H1 (cell line): Measurements from ENCODE around the gene SPAG16. TPM values are rescaled to one million over a fixed set of nuclear protein-coding genes. Genes with fewer than 3 reads are reported as not detected.

Source experiments
- CTCF ChIA-PET: fragments of 300-600 bp; sonication (Branson Sonifier 250); formaldehyde crosslinking; loops from one replicate; lab custom pipeline; 2021; ENCODE audit not compliant: partially characterized antibody; lab: Charles Lee
- POLR2A ChIA-PET: fragments of 300-600 bp; sonication (Branson Sonifier 250); formaldehyde crosslinking; loops from one replicate; lab custom pipeline; 2021; ENCODE audit warnings: inconsistent platforms; ENCODE audit not compliant: partially characterized antibody; lab: Charles Lee
- DNase-seq, 2 experiments: peaks; one replicate each; pipeline versions ENCODE4 v3.0.0 to v3.0.0-alpha.2; 2010 to 2022; ENCODE audit warnings: low spot score in 2 of 2, low read depth in 1 of 2, mixed read lengths in 1 of 2
- FAIRE-seq: peaks from 2 replicates; lab custom pipeline; 2011; peaks lifted over from hg19 to GRCh38; lab: Jason Lieb, UNC
- H2AFZ ChIP-seq: 2 replicates; pipeline ENCODE4 v1.8.1; 2012; ENCODE audit warnings: low read length, inconsistent platforms
- H2AK5ac ChIP-seq: 2 replicates; pipeline ENCODE4 v1.6.1; 2013; ENCODE audit warnings: low read depth, low read length
- H2BK120ac ChIP-seq: replicated peaks from 2 replicates; pipeline ENCODE3; 2013; ENCODE audit warnings: low read depth, low read length, inconsistent platforms
- H2BK12ac ChIP-seq: 2 replicates; pipeline ENCODE4 v1.6.1; 2013; ENCODE audit warnings: low read depth, low read length
- H2BK15ac ChIP-seq: 2 replicates; pipeline ENCODE4 v1.6.1; 2013; ENCODE audit warnings: low read length
- H2BK20ac ChIP-seq: 2 replicates; pipeline ENCODE4 v1.6.1; 2013; ENCODE audit warnings: low read length
- H2BK5ac ChIP-seq: 2 replicates; pipeline ENCODE4 v1.6.1; 2013; ENCODE audit warnings: low read depth, low read length
- H3K14ac ChIP-seq: 2 replicates; pipeline ENCODE4 v1.6.1; 2013; ENCODE audit warnings: inconsistent platforms; ENCODE audit not compliant: insufficient read length
- H3K18ac ChIP-seq: 2 replicates; pipeline ENCODE4 v1.6.1; 2013; ENCODE audit warnings: low read length; ENCODE audit errors: extremely low read depth
- H3K23ac ChIP-seq: 2 replicates; pipeline ENCODE4 v1.6.1; 2013; ENCODE audit warnings: inconsistent platforms; ENCODE audit not compliant: insufficient read length
- H3K23me2 ChIP-seq: 2 replicates; pipeline ENCODE4 v1.6.1; 2013; ENCODE audit warnings: low read depth, low read length
- H3K27ac ChIP-seq: 2 replicates; pipeline ENCODE4 v1.6.1; 2011; ENCODE audit warnings: low read depth, low read length, inconsistent platforms
- H3K27me3 ChIP-seq, 4 experiments: replicated peaks in 1 of 4; 1 replicate in 1 of 4; 2 replicates in 3 of 4; pipeline versions ENCODE4 v1.6.1 to v1.8.1; 2011 to 2013; ENCODE audit warnings: low read length in 3 of 4, mild to moderate bottlenecking in 3 of 4, inconsistent platforms in 2 of 4, mixed read lengths in 2 of 4, moderate library complexity in 1 of 4; ENCODE audit not compliant: control insufficient read depth in 3 of 4, insufficient read depth in 3 of 4; ENCODE audit errors: extremely low read depth in 1 of 4
- H3K36me3 ChIP-seq, 4 experiments: 2 replicates each; pipeline versions ENCODE4 v1.6.1 to v1.8.1; 2011 to 2013; ENCODE audit warnings: mild to moderate bottlenecking in 4 of 4, low read length in 3 of 4, moderate library complexity in 2 of 4, control low read depth in 1 of 4, inconsistent platforms in 1 of 4; ENCODE audit not compliant: insufficient read depth in 4 of 4, control insufficient read depth in 2 of 4
- H3K4ac ChIP-seq: replicated peaks from 2 replicates; pipeline ENCODE3; 2013; ENCODE audit warnings: low read length, low read depth, mixed read lengths, inconsistent platforms; ENCODE audit not compliant: insufficient read length
- H3K4me1 ChIP-seq, 4 experiments: replicated peaks in 1 of 4; 1 replicate in 1 of 4; 2 replicates in 3 of 4; pipeline versions ENCODE4 v1.6.1 to v1.8.1; 2011 to 2013; ENCODE audit warnings: low read length in 3 of 4, inconsistent platforms in 2 of 4, mixed read lengths in 1 of 4; ENCODE audit not compliant: insufficient read depth in 4 of 4, control insufficient read depth in 3 of 4
- H3K4me2 ChIP-seq, 2 experiments: 2 replicates each; pipeline versions ENCODE4 v1.6.1 to v1.8.1; 2011 to 2013; ENCODE audit warnings: low read depth in 2 of 2, low read length in 2 of 2, control low read depth in 1 of 2, inconsistent platforms in 1 of 2, mild to moderate bottlenecking in 1 of 2; ENCODE audit not compliant: insufficient read depth in 1 of 2
- H3K4me3 ChIP-seq, 4 experiments: fragments of 200-600, 300-600 bp in 1 of 4; sonication (generic), shearing (Covaris generic), sonication (Bioruptor Twin) in 1 of 4; 2 replicates each; pipeline versions ENCODE4 v1.5.1 to v1.8.1; 2011 to 2016; ENCODE audit warnings: low read length in 4 of 4, low read depth in 3 of 4, control low read depth in 2 of 4, inconsistent platforms in 2 of 4, mild to moderate bottlenecking in 2 of 4, mixed read lengths in 1 of 4, moderate library complexity in 1 of 4; ENCODE audit not compliant: insufficient read depth in 2 of 4; ENCODE audit errors: extremely low read depth in 1 of 4
- H3K56ac ChIP-seq: replicated peaks from 2 replicates; pipeline ENCODE3; 2013; ENCODE audit warnings: low read depth, mild to moderate bottlenecking, mixed read lengths, low read length, inconsistent platforms; ENCODE audit not compliant: insufficient read length
- H3K79me1 ChIP-seq: 2 replicates; pipeline ENCODE4 v1.6.1; 2013; ENCODE audit warnings: low read depth, low read length, control low read depth
- H3K79me2 ChIP-seq, 2 experiments: 2 replicates each; pipeline versions ENCODE4 v1.6.1 to v1.8.1; 2012 to 2013; ENCODE audit warnings: low read length in 2 of 2, mild to moderate bottlenecking in 2 of 2, inconsistent platforms in 1 of 2; ENCODE audit not compliant: insufficient read depth in 2 of 2, control insufficient read depth in 1 of 2
- H3K9ac ChIP-seq, 4 experiments: replicated peaks in 1 of 4; 1 replicate in 1 of 4; 2 replicates in 3 of 4; pipeline versions ENCODE4 v1.6.1 to v1.8.1; 2011 to 2013; ENCODE audit warnings: low read depth in 3 of 4, low read length in 3 of 4, control low read depth in 2 of 4, mild to moderate bottlenecking in 2 of 4, moderate library complexity in 2 of 4, inconsistent platforms in 1 of 4; ENCODE audit errors: extremely low read depth in 1 of 4
- H3K9me3 ChIP-seq, 2 experiments: 2 replicates each; pipeline versions ENCODE4 v1.6.1 to v1.8.1; 2012 to 2013; ENCODE audit warnings: mild to moderate bottlenecking in 2 of 2, moderate library complexity in 2 of 2, control low read depth in 1 of 2, inconsistent platforms in 1 of 2, low read depth in 1 of 2, low read length in 1 of 2, mixed read lengths in 1 of 2; ENCODE audit not compliant: insufficient read depth in 2 of 2
- H4K20me1 ChIP-seq, 2 experiments: replicated peaks in 1 of 2; 2 replicates each; pipeline versions ENCODE3 to v1.8.1; 2011 to 2013; ENCODE audit warnings: inconsistent platforms in 2 of 2, low read length in 2 of 2, mild to moderate bottlenecking in 1 of 2; ENCODE audit not compliant: insufficient read depth in 2 of 2, control insufficient read depth in 1 of 2
- H4K5ac ChIP-seq: 2 replicates; pipeline ENCODE4 v1.6.1; 2013; ENCODE audit warnings: low read length, low read depth, mixed read lengths, inconsistent platforms; ENCODE audit not compliant: insufficient read length
- H4K8ac ChIP-seq: 2 replicates; pipeline ENCODE4 v1.8.0; 2013; ENCODE audit warnings: mild to moderate bottlenecking, moderate library complexity, low read length, inconsistent platforms; ENCODE audit not compliant: insufficient read depth; ENCODE audit errors: extremely low read depth
- H4K91ac ChIP-seq: replicated peaks from 2 replicates; pipeline ENCODE3; 2013; ENCODE audit warnings: low read length, mixed read lengths, inconsistent platforms; ENCODE audit not compliant: insufficient read length
- BCL11A ChIP-seq, 2 experiments: IDR thresholded peaks; one replicate each; pipeline ENCODE4 v1.6.1; 2011; ENCODE audit warnings: low read depth in 2 of 2, low read length in 2 of 2, mild to moderate bottlenecking in 2 of 2
- BRCA1 ChIP-seq: IDR thresholded peaks from 2 replicates; pipeline ENCODE4 v1.6.1; 2012; ENCODE audit warnings: low read depth, low read length, improper control_type of control experiment
- MAFK ChIP-seq: IDR thresholded peaks from 2 replicates; pipeline ENCODE4 v1.6.1; 2012; ENCODE audit warnings: low read depth, mild to moderate bottlenecking, improper control_type of control experiment, low read length
- RXRA ChIP-seq: IDR thresholded peaks from 2 replicates; pipeline ENCODE4 v1.6.1; 2011; ENCODE audit warnings: low read depth, mild to moderate bottlenecking, low read length, moderate library complexity; ENCODE audit not compliant: insufficient read depth
- TEAD4 ChIP-seq: IDR thresholded peaks from 2 replicates; pipeline ENCODE4 v1.6.1; 2012; ENCODE audit warnings: low read depth, low read length, inconsistent platforms, mixed read lengths
- WGBS, 2 experiments: shearing (Covaris generic) in 1 of 2; methylation state at CpG; one replicate each; pipeline versions ENCODE4 v1.1.6 to v1.1.7; 2013 to 2015; ENCODE audit warnings: low lambda C conversion rate in 2 of 2, mixed read lengths in 2 of 2, inconsistent platforms in 1 of 2, low coverage in 1 of 2, missing lambda C conversion rate in 1 of 2; ENCODE audit not compliant: insufficient replicate concordance in 2 of 2, insufficient coverage in 1 of 2, insufficient read length in 1 of 2; ENCODE audit errors: extremely low coverage in 1 of 2, missing lambda C conversion rate in 1 of 2; 5-methylcytosine and 5-hydroxymethylcytosine counted together
- polyA plus RNA-seq, 7 experiments: library from polyadenylated mRNA; depleted of rRNA in 3 of 7; stranded (reverse) in 5 of 7; unstranded in 2 of 7; fragments of >200 nt in 5 of 7; fragments of 200-250 nt in 2 of 7; gene quantifications; 1 replicate in 5 of 7; 2 replicates in 1 of 7; 4 replicates in 1 of 7; pipeline versions ENCODE4 v1.2.1 to v1.2.3, GENCODE V29; 2011 to 2013; ENCODE audit warnings: missing spikeins in 2 of 7, mixed read lengths in 2 of 7
- total RNA-seq: library from RNA; stranded (reverse); fragmentation: NEBNext Ultra II Directional; extraction: Animal tissue kit (Norgen Biotek cat#: 25700); gene quantifications from 2 replicates; pipeline ENCODE4 v1.2.1, GENCODE V29; 2021

Gene SPAG16
- total and polyA plus RNA-seq, 2 of the 8 experiments (the other 6 are each of a cell fraction or from before 2014, with no cell fraction given) = 6.0 to 14.9 TPM

GRCh38 chr2:214244847-214245246, 960.6 kb downstream of the SPAG16 start:
- no peak overlapping the region for H3K18ac ChIP-seq

More at GRCh38 chr2:214244847-214245246, 960.6 kb downstream of the SPAG16 start:
- Histone ChIP-seq H3K4me1 (no peaks in the 10 kb centered on the region; a peak in 1 of 7 replicates), H2BK5ac (no peak overlapping the region), H3K4me3 (no peak overlapping the region; a peak in 1 of 8 replicates), H2AFZ (no peak overlapping the region), H3K23ac (no peak overlapping the region), H3K9me3 (no peaks in the 10 kb centered on the region), H3K56ac (no peak overlapping the region), H2BK12ac (no peak overlapping the region), H2AK5ac (no peak overlapping the region), H3K79me2 (no peaks in the 10 kb centered on the region), H4K20me1 (no peaks in the 10 kb centered on the region), H3K27me3 (no peaks in the 10 kb centered on the region), H3K79me1 (no peaks in the 10 kb centered on the region), H2BK120ac (no peak overlapping the region), H3K4me2 (no peak overlapping the region), H4K91ac (no peak overlapping the region), H2BK15ac (no peak overlapping the region), H3K36me3 (no peaks in the 10 kb centered on the region), H3K14ac (no peak overlapping the region), H3K23me2 (no peaks in the 10 kb centered on the region; the same call in 1 of the 2 replicates), H2BK20ac (no peak overlapping the region), H3K4ac (no peak overlapping the region)
- DNase-seq (no peak), FAIRE-seq (no peak)
- ChIA-PET POLR2A (no interaction called here), CTCF (no interaction called here)
- 83% methylated on average over 1 of the region's 1 CpG; no CpG with 5 or more reads in 1 of the 2 experiments for WGBS, 2 experiments
- TF ChIP-seq BRCA1 (no peak), MAFK (no peak), RXRA (no peak), TEAD4 (peak; percentile 75), BCL11A (IDR thresholded peaks at IDR 0.05; ENCODE audit: low read depth in 2 of 2, low read length in 2 of 2) (no peak)
- TF ChIP-seq, all 59 proteins: peak for 1
- Histone ChIP-seq H4K8ac (no peak overlapping the region), H3K9ac (no peak overlapping the region), H3K27ac (no peak overlapping the region), H4K5ac (no peak overlapping the region)
